ENCODE results near the gene CUTC. TPM values are rescaled to one million over a fixed set of nuclear protein-coding genes. Genes with fewer than 3 reads are reported as not detected.

The CUTC gene
- total and polyA plus RNA-seq, 4 donors: 13.0 to 24.7 (median 20.6) TPM

GRCh38 chr10:99765672-99766301 lies 33.8 kb downstream of the CUTC start:
- Histone ChIP-seq H3K27ac (ENCODE audit: low read depth in 1 of 2, low read length in 1 of 2) (no peak overlapping the region), H3K27me3 (ENCODE audit: control insufficient read depth in 3 of 3, insufficient read depth in 3 of 3, low read length in 2 of 3) (no peaks in the 10 kb centered on the region), H3K36me3 (ENCODE audit: control insufficient read depth in 4 of 4, insufficient read depth in 4 of 4, low read length in 4 of 4) (no peaks in the 10 kb centered on the region), H3K9me3 (ENCODE audit: control insufficient read depth in 4 of 4, insufficient read depth in 3 of 4, low read length in 3 of 4) (no peaks in the 10 kb centered on the region), H3K4me1 (ENCODE audit: control insufficient read depth in 5 of 5, insufficient read depth in 5 of 5, low read length in 5 of 5) (no peaks in the 10 kb centered on the region), H3K9ac (ENCODE audit: insufficient read depth in 1 of 2, low read length in 2 of 2) (no peak overlapping the region), H3K4me3 (no peak overlapping the region)
- DNase-seq: no peak
- TF ChIP-seq CTCF (IDR thresholded peaks at IDR 0.05; ENCODE audit: control extremely low read depth, extremely low read depth): no peak
- WGBS, 2 donors: 76 to 85% methylated on average over 4 of the region's 4 CpGs
- ATAC-seq (ENCODE audit: insufficient read depth, low FRiP score): no peak

- no peaks in the 10 kb centered on the region for H3K4me1 ChIP-seq (ENCODE audit: control insufficient read depth in 5 of 5, insufficient read depth in 5 of 5, low read length in 5 of 5)
- no peak overlapping the region for H3K4me3 ChIP-seq
- H3K36me3 ChIP-seq (ENCODE audit: control insufficient read depth in 4 of 4, insufficient read depth in 4 of 4, low read length in 4 of 4): no peaks in the 10 kb centered on the region
- H3K9ac ChIP-seq (ENCODE audit: insufficient read depth in 1 of 2, low read length in 2 of 2): no peak overlapping the region
- no peak overlapping the region for H3K27ac ChIP-seq (ENCODE audit: low read depth in 1 of 2, low read length in 1 of 2)
- H3K9me3 ChIP-seq (ENCODE audit: control insufficient read depth in 4 of 4, insufficient read depth in 3 of 4, low read length in 3 of 4): no peaks in the 10 kb centered on the region
- no peak for TF ChIP-seq CTCF (IDR thresholded peaks at IDR 0.05; ENCODE audit: control extremely low read depth, extremely low read depth)
- ATAC-seq (ENCODE audit: insufficient read depth, low FRiP score) (no peak), DNase-seq (no peak)
- 75 to 76% methylated on average over 8 of the region's 8 CpGs for WGBS, 2 donors
- H3K27me3 ChIP-seq (ENCODE audit: control insufficient read depth in 3 of 3, insufficient read depth in 3 of 3, low read length in 2 of 3): no peaks in the 10 kb centered on the region
Measured at GRCh38 chr10:99766302-99766681, 34.3 kb downstream of the CUTC start.

- DNase-seq (no peak), ATAC-seq (ENCODE audit: insufficient read depth, low FRiP score) (no peak)
- TF ChIP-seq CTCF (IDR thresholded peaks at IDR 0.05; ENCODE audit: control extremely low read depth, extremely low read depth): no peak
- Histone ChIP-seq H3K4me1 (ENCODE audit: control insufficient read depth in 5 of 5, insufficient read depth in 5 of 5, low read length in 5 of 5) (no peaks in the 10 kb centered on the region), H3K27me3 (ENCODE audit: control insufficient read depth in 3 of 3, insufficient read depth in 3 of 3, low read length in 2 of 3) (no peaks in the 10 kb centered on the region), H3K9me3 (ENCODE audit: control insufficient read depth in 4 of 4, insufficient read depth in 3 of 4, low read length in 3 of 4) (no peaks in the 10 kb centered on the region), H3K4me3 (no peak overlapping the region), H3K27ac (ENCODE audit: low read depth in 1 of 2, low read length in 1 of 2) (no peak overlapping the region), H3K36me3 (ENCODE audit: control insufficient read depth in 4 of 4, insufficient read depth in 4 of 4, low read length in 4 of 4) (no peaks in the 10 kb centered on the region), H3K9ac (ENCODE audit: insufficient read depth in 1 of 2, low read length in 2 of 2) (no peak overlapping the region)
- WGBS, 2 donors: 66 to 70% methylated on average over 5 of the region's 5 CpGs
Measured at GRCh38 chr10:99767901-99768300, 35.9 kb downstream of the CUTC start.

- ATAC-seq (ENCODE audit: insufficient read depth, low FRiP score) (no peak), DNase-seq (no peak)
- H3K4me1 ChIP-seq (ENCODE audit: control insufficient read depth in 5 of 5, insufficient read depth in 5 of 5, low read length in 5 of 5): no peaks in the 10 kb centered on the region
- no peak overlapping the region for H3K4me3 ChIP-seq
- no peaks in the 10 kb centered on the region for H3K36me3 ChIP-seq (ENCODE audit: control insufficient read depth in 4 of 4, insufficient read depth in 4 of 4, low read length in 4 of 4)
- no peak overlapping the region for H3K27ac ChIP-seq (ENCODE audit: low read depth in 1 of 2, low read length in 1 of 2)
- no peaks in the 10 kb centered on the region for H3K27me3 ChIP-seq (ENCODE audit: control insufficient read depth in 3 of 3, insufficient read depth in 3 of 3, low read length in 2 of 3)
- TF ChIP-seq CTCF (IDR thresholded peaks at IDR 0.05; ENCODE audit: control extremely low read depth, extremely low read depth): no peak
- no peaks in the 10 kb centered on the region for H3K9me3 ChIP-seq (ENCODE audit: control insufficient read depth in 4 of 4, insufficient read depth in 3 of 4, low read length in 3 of 4)
- H3K9ac ChIP-seq (ENCODE audit: insufficient read depth in 1 of 2, low read length in 2 of 2): no peak overlapping the region
- WGBS, 2 donors: 77 to 82% methylated on average over 2 of the region's 2 CpGs
Measured at GRCh38 chr10:99768556-99768955, 36.5 kb downstream of the CUTC start.

Data from lung (tissue), 12 donors.